Bronchial epithelial cell (primary cell): ENCODE data around the gene KPNA2. TPM values are rescaled to one million over a fixed set of nuclear protein-coding genes. Genes with fewer than 3 reads are reported as not detected.
"Not testable (repeated sequence)": the region's sequence is repeated elsewhere in the genome, so short reads cannot be mapped to it uniquely, and the experiment has no call there.

Experiments used
- DNase-seq: peaks from one replicate; pipeline ENCODE4 v3.0.0-alpha.2; 2010; ENCODE audit warnings: low read depth
- FAIRE-seq: peaks from 2 replicates; lab custom pipeline; 2011; peaks lifted over from hg19 to GRCh38; lab: Jason Lieb, UNC
- H3K27me3 ChIP-seq: 2 replicates; pipeline ENCODE4 v1.5.1; 2011; ENCODE audit warnings: low read length; ENCODE audit not compliant: control insufficient read depth, insufficient read depth
- H3K36me3 ChIP-seq: 2 replicates; pipeline ENCODE4 v1.5.1; 2011; ENCODE audit warnings: low read length; ENCODE audit not compliant: control insufficient read depth, insufficient read depth
- H3K4me3 ChIP-seq: 2 replicates; pipeline ENCODE4 v1.5.1; 2011; ENCODE audit warnings: mild to moderate bottlenecking, low read depth, low read length, control low read depth
- CTCF ChIP-seq: IDR thresholded peaks from 2 replicates; pipeline ENCODE4 v1.5.1; 2011; ENCODE audit warnings: mild to moderate bottlenecking, moderate library complexity, low read length, control low read depth, inconsistent platforms; ENCODE audit not compliant: insufficient read depth, severe bottlenecking
- total RNA-seq: library from RNA; depleted of rRNA; stranded (reverse); fragments of >200 nt; gene quantifications from 2 replicates; pipeline ENCODE4 v1.2.1, GENCODE V29; 2014

Gene KPNA2
- total RNA-seq, 1 donor from 2014 or later = 17.4 TPM

- DNase-seq = no peak
- Histone ChIP-seq H3K27me3 (no peaks in the 10 kb centered on the region), H3K4me3 (no peak overlapping the region), H3K36me3 (no peaks in the 10 kb centered on the region)
- no peak for FAIRE-seq
- no peak for TF ChIP-seq CTCF
Measured at GRCh38 chr17:68074279-68074678, 38.7 kb downstream of the KPNA2 start.

DNA sequence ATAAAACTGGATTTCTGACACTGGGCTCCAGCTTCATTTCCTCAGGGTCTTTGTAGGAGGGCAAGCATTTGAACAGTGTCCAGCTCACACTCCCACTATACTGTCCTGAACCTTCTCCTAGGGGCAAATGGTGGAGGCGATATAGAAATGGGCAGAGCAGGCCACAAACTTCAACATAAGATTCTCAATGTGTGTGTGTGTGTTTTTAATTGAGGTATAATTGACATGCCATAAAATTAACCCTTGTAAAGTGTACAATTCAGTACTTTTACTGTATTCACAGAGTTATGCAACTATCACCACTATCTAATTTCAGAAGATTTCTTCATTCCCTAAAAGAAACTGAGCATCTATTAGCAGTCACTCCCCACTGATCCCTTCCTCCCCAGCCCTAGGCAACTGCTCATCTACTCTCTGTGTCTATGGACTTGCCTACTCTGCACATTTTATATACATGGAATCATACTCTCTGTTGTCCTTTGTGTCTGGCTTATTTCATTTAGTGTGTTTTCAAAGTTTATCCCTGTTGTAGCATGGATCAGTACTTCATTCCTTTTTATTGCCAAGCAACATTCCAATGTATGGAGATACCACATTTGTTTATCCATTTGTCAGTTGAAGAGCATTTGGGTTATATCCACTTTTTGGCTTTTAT, 40.5 kb downstream of the KPNA2 start:
- not testable (repeated sequence) for FAIRE-seq, H3K27me3 ChIP-seq, H3K36me3 ChIP-seq, H3K4me3 ChIP-seq
- DNase-seq = peak; percentile 45

GRCh38 chr17:68077498-68077897, 42.0 kb downstream of the KPNA2 start:
- not testable (repeated sequence) for H3K27me3 ChIP-seq, H3K4me3 ChIP-seq, DNase-seq, H3K36me3 ChIP-seq
- peak; percentile 75 for FAIRE-seq

- no peak for DNase-seq
- FAIRE-seq = no peak
- no peaks in the 10 kb centered on the region for H3K36me3 ChIP-seq
- no peak for TF ChIP-seq CTCF
- no peak overlapping the region for H3K4me3 ChIP-seq
- no peaks in the 10 kb centered on the region for H3K27me3 ChIP-seq
Measured at GRCh38 chr17:68080411-68081150, 45.0 kb downstream of the KPNA2 start.

GRCh38 chr17:68081305-68082265, 46.0 kb downstream of the KPNA2 start:
- H3K27me3 ChIP-seq, FAIRE-seq, DNase-seq, H3K36me3 ChIP-seq, H3K4me3 ChIP-seq: not testable (repeated sequence)

DNA sequence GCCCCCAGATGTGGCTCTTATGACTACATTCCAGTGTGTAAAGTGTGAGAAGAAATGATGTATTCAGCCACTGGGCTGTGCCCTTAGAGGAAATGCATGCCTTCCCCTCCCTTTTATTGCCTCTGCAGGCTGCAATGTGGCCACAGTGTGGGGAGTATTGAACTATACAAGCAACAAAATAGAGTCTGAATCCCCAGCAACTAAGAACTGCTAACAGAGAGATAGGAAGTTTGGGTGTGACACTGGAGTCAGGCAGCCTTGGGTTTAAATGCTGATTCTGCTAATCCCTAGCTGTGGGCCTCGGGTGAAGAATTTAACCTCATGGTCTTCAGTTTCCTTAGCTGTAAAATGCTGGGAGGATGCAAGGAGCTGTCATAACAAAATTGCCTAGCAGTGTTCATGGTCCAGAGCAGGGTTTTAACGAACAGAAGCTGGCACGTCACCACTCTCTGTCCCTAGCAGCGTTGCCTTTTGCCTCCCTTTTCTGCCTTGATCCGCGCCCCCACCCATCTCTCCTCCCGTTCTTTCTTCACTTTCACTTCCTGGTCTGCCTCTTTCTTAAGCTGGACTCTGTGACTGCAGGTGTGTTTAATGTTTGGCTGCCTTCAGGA, 50.3 kb downstream of the KPNA2 start:
- no peaks in the 10 kb centered on the region for H3K27me3 ChIP-seq
- no peak for DNase-seq
- H3K4me3 ChIP-seq = no peak overlapping the region
- no peaks in the 10 kb centered on the region for H3K36me3 ChIP-seq
- no peak for FAIRE-seq
- no peak for TF ChIP-seq CTCF

DNA sequence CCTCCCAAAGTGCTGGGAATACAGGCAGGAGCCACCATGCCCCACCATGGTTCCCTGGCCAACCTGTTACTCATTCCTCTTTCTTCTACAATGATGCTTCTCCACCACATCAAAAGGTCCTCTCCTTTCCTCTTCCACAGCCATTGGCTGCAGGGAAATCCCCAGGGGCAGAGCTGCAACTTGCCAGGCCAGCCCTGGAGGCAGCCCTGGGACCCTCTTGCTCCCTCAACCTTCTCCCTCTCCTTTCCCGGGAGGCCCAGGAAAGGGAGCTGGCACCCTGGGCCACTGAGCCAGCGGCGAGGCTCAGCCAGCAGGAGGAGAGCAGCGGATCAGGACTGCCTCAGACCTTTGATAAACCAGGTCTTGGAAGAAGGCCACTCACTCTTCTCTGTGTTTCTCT, 51.1 kb downstream of the KPNA2 start:
- not testable (repeated sequence) for H3K4me3 ChIP-seq, H3K27me3 ChIP-seq, FAIRE-seq, DNase-seq, H3K36me3 ChIP-seq

DNA sequence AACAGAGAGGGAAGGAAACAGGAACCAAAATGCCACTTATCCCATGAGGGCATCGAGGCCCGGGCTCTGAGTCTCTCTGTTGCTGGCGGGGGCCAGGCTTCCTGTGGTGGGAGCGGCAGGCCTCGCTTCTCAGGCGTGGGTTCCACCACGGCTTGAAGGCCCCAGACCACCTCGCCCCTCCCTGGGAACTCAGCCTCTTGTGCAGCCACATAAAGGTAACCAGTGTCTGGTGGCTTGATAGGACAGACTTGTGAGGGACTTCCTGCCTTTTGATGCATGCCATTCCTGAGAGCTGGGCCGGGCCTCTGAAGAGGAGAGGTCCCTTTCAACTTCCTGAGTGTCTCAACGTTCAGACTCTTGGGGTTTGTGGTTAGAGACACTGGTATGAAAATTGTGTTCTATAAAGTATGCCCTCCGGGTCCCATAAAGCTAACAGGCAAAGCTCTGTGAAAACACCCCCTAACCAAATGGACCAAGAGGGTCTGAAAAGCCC, 51.6 kb downstream of the KPNA2 start:
- H3K4me3 ChIP-seq, H3K36me3 ChIP-seq, DNase-seq, H3K27me3 ChIP-seq, FAIRE-seq: not testable (repeated sequence)
